Bronchial epithelial cell (primary cell): ENCODE measurements around the gene PAX7. TPM values are rescaled to one million over a fixed set of nuclear protein-coding genes. Genes with fewer than 3 reads are reported as not detected.
A peak's percentile ranks its signal among the peaks of the same experiment; 100 is the strongest.

Source experiments
- DNase-seq: peaks from one replicate; pipeline ENCODE4 v3.0.0-alpha.2; 2010; ENCODE audit warnings: low read depth
- FAIRE-seq: peaks from 2 replicates; lab custom pipeline; 2011; peaks lifted over from hg19 to GRCh38; lab: Jason Lieb, UNC
- H3K27me3 ChIP-seq: 2 replicates; pipeline ENCODE4 v1.5.1; 2011; ENCODE audit warnings: low read length; ENCODE audit not compliant: control insufficient read depth, insufficient read depth
- H3K36me3 ChIP-seq: 2 replicates; pipeline ENCODE4 v1.5.1; 2011; ENCODE audit warnings: low read length; ENCODE audit not compliant: control insufficient read depth, insufficient read depth
- H3K4me3 ChIP-seq: 2 replicates; pipeline ENCODE4 v1.5.1; 2011; ENCODE audit warnings: mild to moderate bottlenecking, low read depth, low read length, control low read depth
- CTCF ChIP-seq: IDR thresholded peaks from 2 replicates; pipeline ENCODE4 v1.5.1; 2011; ENCODE audit warnings: mild to moderate bottlenecking, moderate library complexity, low read length, control low read depth, inconsistent platforms; ENCODE audit not compliant: insufficient read depth, severe bottlenecking
- total RNA-seq: library from RNA; depleted of rRNA; stranded (reverse); fragments of >200 nt; gene quantifications from 2 replicates; pipeline ENCODE4 v1.2.1, GENCODE V29; 2014

Gene PAX7
- total RNA-seq, 1 donor from 2014 or later: not detected

DNA sequence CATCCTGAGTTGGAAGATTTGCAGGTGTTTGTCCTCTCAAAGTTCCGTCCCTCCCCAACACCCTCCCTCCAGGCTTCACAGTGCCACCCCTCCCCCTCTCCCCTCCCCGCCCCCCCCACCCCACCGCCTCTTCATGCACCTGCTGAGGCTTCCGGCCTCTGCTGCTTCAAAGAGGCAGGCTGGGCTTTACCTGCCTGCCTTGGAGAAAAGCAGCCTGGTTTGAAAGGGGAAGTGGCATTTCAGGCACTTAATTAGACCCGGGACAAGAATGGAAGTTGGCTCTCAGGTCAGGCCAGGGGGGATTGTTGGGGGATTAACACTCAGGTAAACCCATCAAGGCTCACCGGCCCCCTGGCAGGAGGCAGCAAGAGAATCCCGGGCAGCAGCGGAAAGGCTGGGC, 21.1 kb downstream of the PAX7 start:
- no peak for DNase-seq
- TF ChIP-seq CTCF: no peak
- H3K4me3 ChIP-seq: no peak overlapping the region
- peaks cover 27% of the 10 kb centered on the region for H3K27me3 ChIP-seq
- no peaks in the 10 kb centered on the region for H3K36me3 ChIP-seq
- no peak for FAIRE-seq

GRCh38 chr1:18652791-18653190, 22.1 kb downstream of the PAX7 start:
- TF ChIP-seq CTCF: no peak
- DNase-seq (no peak), FAIRE-seq (no peak)
- no peak overlapping the region for H3K4me3 ChIP-seq
- H3K36me3 ChIP-seq: no peaks in the 10 kb centered on the region
- peaks cover 21% of the 10 kb centered on the region for H3K27me3 ChIP-seq

- FAIRE-seq: no peak
- no peak for TF ChIP-seq CTCF
- H3K27me3 ChIP-seq: peaks cover 19% of the 10 kb centered on the region
Observed at GRCh38 chr1:18653367-18653766, 22.7 kb downstream of the PAX7 start.

DNA sequence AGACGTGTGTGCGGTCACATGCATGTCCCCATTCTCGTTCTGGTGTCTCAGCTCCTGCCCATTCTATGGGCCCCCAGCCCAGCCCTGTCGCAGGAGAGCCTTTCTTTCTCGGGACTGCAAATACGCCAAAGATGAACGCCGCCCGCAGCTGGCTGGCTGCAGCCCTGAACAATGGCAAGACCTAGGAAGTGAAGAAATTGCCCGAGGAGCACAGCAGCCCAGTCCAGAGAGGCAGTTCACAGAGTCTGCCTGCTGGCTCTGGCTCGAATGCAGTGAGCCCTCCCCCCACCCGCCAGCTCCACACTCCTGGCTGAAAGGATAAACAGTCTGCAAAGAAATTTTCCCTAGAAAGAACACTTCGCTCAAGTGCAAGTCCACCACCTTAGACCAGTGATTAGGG, 23.3 kb downstream of the PAX7 start:
- H3K27me3 ChIP-seq: peaks cover 15% of the 10 kb centered on the region
- H3K36me3 ChIP-seq: no peaks in the 10 kb centered on the region
- no peak overlapping the region for H3K4me3 ChIP-seq
- FAIRE-seq: no peak
- no peak for DNase-seq
- TF ChIP-seq CTCF: no peak

More at GRCh38 chr1:18653367-18653766, 22.7 kb downstream of the PAX7 start:
- no peaks in the 10 kb centered on the region for H3K36me3 ChIP-seq
- H3K4me3 ChIP-seq: no peak overlapping the region
- no peak for DNase-seq

DNA sequence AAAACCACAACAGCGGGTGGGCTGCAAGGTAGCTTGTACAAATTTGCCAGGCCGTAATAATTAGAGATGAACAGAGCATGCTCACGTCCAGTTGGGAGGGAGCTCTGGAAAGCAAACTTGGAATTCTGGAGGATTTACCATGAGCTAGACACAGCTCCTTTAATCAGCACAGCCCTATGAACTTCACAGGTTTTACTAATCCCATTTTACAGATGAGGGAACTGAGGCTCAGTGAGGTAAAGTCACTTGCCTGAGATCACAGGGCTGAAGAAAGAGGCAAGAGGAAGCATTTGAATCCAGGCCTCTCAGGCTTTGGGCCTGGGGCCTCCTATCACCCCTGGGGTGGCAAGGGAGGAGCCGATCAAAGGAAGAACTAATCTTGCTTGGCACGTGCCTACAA, 24.0 kb downstream of the PAX7 start:
- no peak overlapping the region for H3K4me3 ChIP-seq
- TF ChIP-seq CTCF: no peak
- no peak for DNase-seq
- no peaks in the 10 kb centered on the region for H3K36me3 ChIP-seq
- peak; percentile 13 for FAIRE-seq
- peaks cover 14% of the 10 kb centered on the region for H3K27me3 ChIP-seq

DNA sequence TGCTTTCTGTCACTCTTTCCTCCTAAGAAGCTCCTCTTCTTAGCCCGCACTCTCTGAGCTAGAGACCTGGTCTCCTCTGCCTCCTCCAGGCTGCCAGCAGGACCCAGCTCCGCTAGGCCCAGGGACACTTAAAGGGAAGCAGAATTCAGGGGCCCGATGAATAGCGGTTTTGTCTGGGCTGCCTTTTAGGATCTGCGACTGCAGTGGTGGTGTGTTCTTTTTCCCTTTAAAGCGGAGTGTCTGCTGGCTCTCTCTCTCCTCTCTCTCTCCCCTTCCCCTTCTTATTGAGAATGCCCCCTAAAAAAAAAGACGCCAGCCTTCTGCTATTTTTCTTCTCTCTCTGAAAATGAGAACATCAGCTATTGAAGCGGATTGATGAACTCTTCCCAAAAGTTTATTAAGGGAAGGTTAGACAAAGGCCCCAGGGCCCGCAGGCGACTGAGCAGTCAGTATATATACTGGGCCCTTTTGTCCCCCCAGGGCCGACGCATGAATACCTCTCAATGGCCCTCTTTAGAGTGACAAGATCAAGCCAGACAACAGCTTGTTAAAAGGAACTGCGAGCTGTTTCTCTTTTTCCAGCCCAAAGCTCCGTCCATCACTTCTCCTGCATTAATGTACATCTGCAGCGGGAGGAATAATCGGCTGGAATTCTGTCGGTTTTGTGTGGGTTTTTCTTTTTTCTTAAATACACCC, 27.0 kb downstream of the PAX7 start:
- Histone ChIP-seq H3K36me3 (no peaks in the 10 kb centered on the region), H3K4me3 (no peak overlapping the region), H3K27me3 (peaks cover 4% of the 10 kb centered on the region)
- no peak for TF ChIP-seq CTCF
- FAIRE-seq: no peak
- DNase-seq: no peak
